Right ventricle myocardium superior (tissue), 1 donor: ENCODE measurements around the gene MMAB. TPM values are rescaled to one million over a fixed set of nuclear protein-coding genes. Genes with fewer than 3 reads are reported as not detected.

Experiments
- ATAC-seq: fragments of 200-7000 bp; cut with Tn5 transposase; one replicate; pipeline ENCODE4 v1.9.1; 2020; ENCODE audit warnings: mild to moderate bottlenecking; ENCODE audit not compliant: poor library complexity
- DNase-seq: peaks from one replicate; pipeline ENCODE4 v3.0.0-alpha.2; 2020
- intact Hi-C: fragments of 100-400 bp; cut with DNase I; formaldehyde crosslinking; loops from one replicate; pipeline ENCODE4 v1.11.2; 2022
- total RNA-seq: library from RNA; stranded (reverse); fragmentation: NEBNext Ultra II Directional; extraction: Animal tissue kit (Norgen Biotek cat#: 25700); gene quantifications from one replicate; pipeline ENCODE4 v1.2.1, GENCODE V29; 2021
- donor health status: DM: no; HTN: yes; CAD: no; lungs with severe emphysema.

The MMAB gene
- total RNA-seq, 1 donor from 2014 or later: 68.1 TPM

DNA sequence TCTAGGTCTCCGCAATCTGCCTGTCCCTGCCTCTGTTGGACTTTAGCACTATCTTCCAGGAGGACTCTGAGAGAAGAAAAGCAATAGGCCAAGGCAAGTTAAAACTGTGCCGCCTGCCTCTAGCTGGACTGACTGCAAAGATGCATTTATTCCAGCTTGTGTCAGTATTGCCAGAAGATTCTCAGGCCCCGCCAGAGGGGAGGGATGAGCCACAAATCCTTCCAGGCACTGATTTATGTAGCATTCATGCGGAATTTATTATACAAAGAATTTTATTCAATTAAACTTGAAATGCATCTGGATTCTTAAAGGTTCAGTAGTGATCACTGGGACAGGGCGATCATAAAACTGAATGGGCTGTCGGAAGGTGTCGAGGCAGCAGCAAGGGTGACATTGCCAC, 19.8 kb downstream of the MMAB start:
- no peak for DNase-seq
- intact Hi-C loops: no loop called here

DNA sequence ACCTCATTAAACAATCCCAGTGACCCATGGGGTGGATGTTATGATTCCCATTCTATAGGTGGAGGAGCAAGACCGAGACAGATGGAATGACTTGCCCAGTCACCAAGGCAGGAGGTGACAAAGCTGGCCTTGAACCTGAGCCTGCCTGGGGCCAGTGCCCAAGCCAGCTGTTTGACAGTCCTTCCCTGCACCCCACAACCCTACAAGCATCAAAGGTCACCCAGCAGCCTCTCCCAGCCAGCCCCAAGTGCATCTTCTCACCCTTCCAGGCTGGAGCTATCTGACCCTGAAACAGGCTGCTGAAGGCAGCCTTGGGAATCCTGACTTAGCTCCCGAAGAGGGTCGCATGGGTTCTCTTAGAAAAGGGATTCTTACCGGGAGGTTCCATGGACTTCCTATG, 20.3 kb downstream of the MMAB start:
- ATAC-seq (no peak), DNase-seq (peak; percentile 4)
- intact Hi-C loops: no loop called here

More for the DNA sequence above, 19.8 kb downstream of the MMAB start:
- ATAC-seq: no peak

DNA sequence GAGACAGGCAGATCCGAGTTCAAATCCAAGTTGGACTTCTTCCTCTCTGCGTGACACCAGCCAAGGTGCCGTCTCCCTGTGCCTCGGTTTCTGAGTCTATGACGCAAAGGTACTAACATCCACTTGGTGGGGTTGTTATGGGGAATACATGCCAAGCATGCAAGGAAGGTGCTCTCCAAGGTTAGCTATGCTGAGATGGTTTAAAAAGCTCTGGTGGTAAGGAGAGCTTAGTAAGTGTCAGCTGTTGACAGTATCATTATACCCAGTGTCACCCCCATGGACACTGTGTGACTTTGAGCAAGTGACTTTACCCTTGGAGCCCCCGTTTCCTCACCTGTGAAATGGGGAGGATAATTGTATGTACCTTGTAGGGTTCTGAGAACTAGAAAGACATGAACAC, 22.2 kb downstream of the MMAB start:
- DNase-seq: no peak
- ATAC-seq: no peak

DNA sequence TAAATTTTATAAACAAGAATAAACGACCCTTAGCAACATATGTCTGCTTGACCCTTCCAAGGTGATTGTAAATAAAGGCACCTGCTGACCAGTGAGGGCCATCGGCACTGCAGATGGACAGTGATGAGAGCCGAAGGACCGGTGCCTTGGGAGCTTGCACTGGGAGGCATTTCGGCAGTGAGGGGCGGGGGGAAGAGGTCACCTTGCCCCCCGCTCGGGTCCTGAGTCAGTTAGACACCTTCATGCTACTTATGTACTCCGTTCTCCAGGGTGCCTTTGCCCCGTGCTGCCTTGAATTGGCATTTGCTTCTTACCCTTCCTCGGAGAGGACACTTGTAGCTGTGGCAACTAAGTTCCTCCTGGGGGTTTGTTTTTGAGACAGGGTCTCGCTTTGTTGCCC, 23.0 kb downstream of the MMAB start:
- no peak for ATAC-seq
- intact Hi-C loops: no loop called here
- DNase-seq: peak; percentile 22

More for the DNA sequence above, 22.2 kb downstream of the MMAB start:
- intact Hi-C loops: no loop called here

DNA sequence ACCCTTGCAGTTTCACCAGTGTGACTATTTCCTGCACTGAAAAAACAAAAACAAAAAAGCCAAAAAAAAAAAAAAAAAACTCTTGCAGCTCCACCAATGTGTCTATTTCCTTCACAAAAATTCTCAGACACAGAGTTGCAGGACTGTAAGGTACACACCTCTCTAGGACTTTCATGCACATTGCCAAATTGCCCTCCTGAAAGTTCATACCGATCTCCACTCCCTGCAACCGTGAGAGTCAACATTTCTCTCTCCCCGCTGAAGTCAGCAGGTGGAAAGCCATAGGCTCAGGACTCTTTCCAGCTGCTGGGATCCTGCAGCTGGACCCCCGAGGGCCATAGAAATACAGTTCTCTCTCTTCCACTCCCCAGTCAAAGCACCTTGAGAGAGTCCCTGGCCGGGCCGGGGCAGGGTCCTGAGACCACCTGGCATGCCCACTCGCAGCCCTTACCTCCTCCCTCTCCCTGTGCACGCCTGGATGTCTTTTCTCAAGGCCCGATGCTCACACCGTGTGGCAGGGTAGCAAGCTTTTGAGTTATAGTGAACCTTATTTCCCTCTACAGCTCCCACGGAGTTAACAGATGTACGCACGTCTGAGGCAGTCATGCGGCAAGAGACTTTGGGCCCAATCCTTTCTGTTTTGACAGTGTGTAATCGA, 23.6 kb downstream of the MMAB start:
- intact Hi-C loops: no loop called here
- ATAC-seq: no peak
- DNase-seq: no peak

DNA sequence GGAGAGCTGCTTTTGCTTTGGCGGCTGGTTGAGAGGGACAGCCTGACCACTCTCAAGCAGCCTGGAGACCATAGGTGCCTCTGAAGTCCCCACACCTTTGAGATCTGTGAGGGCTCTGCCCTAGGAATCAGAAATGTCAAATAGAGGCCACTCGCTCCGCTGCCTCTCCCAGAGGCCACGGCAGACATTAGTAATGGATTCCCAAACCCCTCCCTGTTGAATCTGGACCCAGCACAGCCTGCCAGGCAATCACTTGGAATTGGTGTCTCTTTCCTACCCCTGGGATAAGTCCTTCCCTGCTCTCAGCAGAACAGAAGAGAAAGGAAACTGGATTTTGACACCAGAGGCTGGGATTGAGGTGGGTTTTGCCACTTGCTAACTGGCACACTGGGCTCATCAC, 25.0 kb downstream of the MMAB start:
- intact Hi-C loops: no loop called here
- ATAC-seq (no peak), DNase-seq (no peak)

DNA sequence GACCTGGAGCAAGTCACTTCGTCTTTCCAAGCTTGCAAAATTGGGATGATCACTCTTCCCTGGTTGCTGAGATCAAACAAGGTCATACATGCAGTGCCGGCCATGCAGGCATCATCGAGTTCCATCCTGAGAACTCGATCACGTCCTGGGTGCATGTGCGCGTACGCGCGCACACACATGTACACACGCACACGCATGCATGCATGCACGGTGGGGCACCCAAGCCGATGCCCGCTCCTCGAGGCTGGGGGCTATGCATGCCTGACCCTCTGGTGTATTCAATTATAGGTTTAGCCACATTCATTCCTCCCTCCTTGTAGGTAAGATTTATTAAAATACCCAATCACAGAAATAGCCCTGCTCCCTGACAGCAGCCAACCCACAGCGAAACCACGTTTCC, 26.0 kb downstream of the MMAB start:
- intact Hi-C loops: no loop called here
- DNase-seq: no peak
- ATAC-seq: no peak

DNA sequence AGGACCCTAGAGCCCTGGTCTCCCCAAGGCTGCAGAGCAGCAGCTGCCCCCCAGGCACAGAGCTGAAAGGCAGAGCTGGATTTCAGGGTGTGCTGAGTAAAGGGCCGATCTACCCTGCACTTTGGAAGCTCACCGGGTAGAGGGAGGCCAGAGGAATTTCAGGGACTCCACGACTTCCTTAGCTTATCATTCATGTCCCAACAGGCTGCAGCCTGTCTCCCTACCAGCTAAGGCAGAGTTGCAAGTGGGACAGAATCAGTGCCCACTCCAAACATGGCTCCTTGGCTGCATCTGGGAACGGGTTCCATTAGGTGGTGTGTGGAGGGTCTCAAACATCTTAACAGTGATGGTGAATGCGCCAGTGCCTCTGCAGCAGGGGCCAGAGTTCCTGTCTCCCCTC, 27.5 kb downstream of the MMAB start:
- intact Hi-C loops: no loop called here
- ATAC-seq (no peak), DNase-seq (no peak)

DNA sequence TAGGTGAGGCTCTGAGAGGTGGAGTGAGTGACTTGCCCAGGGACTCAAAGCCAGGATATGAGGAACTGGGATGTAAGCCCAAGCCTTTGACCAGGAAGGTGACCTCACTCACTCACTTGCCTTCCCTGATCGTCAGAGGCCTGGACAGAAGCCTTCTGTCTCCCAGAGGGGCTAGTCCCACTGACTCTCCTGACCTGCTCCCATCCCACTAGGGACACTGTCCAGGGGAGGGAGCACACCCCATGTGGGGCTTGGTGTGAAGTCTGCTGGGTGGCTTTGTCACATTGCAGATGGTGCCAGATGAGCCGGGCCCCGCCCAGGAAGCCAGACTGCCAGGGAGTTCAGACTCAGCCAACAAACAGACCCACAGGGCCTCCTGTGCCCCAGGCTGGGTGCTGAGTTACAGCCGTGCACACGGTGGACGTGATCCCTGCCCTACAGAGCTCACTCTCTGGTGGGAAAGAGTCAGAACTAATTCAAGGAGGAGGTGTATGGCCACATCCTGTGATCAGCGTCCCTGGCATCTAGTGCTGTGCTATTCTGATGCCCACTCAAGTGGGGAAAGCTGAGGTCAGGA, 28.3 kb downstream of the MMAB start:
- DNase-seq: no peak
- ATAC-seq: peak; percentile 67
- intact Hi-C loops: no loop called here

DNA sequence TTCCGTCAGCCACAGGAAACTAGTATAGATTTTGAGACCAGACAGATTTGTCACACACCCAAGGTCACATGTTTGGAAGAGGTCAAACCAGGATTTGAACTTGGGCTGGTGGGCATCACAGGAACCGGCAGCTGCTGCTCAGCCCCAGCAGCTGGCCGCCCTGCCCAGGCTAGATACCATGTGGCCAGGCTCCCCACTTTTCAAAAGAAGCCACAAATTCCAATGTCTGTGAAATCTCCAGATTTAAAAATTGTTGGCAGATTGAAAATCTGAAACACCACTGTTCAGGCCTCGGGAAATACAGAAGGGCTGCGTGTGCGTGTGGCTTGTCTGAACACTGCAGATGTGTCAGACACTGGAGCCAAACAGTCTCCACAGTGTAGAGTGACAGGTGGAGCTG, 30.4 kb downstream of the MMAB start:
- intact Hi-C loops: no loop called here
- ATAC-seq: no peak

DNA sequence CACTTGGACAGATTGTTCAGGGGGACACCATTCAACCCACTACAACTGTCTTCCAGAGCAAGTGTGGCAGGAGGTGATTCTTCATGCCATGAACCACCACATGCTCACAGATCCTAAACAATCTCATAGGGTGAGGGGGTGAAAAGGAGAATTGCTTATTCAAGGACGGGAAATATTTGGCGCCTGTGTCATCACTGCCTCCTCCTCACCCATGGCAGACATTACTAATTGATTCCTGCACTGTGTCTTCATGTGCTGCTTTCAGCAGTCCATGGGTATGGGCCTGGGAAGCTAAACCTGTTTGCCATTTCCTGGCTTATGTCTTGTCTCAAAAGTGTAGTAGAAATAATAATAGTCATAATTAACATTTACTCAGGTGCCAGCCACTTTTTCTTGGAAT, 31.3 kb downstream of the MMAB start:
- DNase-seq: peak; percentile 4
- no peak for ATAC-seq
- intact Hi-C loops: no loop called here

More for the DNA sequence above, 30.4 kb downstream of the MMAB start:
- no peak for DNase-seq

DNA sequence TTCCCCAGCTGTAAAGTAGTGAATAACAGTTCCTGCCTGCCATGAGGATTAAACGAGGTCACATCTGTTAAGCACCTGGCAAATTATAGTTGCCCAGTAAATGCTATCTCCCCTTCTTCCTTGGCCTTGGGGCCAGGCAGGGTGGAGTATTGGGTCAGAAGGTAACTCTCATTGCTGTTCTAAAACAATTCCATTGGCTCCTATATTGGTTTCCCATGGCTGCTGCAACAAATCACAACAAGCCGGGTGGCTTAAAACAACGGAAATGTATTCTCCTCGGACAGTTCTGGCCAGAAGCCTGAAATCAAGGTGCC, 31.9 kb downstream of the MMAB start:
- intact Hi-C loops: no loop called here
- DNase-seq (no peak), ATAC-seq (no peak)

DNA sequence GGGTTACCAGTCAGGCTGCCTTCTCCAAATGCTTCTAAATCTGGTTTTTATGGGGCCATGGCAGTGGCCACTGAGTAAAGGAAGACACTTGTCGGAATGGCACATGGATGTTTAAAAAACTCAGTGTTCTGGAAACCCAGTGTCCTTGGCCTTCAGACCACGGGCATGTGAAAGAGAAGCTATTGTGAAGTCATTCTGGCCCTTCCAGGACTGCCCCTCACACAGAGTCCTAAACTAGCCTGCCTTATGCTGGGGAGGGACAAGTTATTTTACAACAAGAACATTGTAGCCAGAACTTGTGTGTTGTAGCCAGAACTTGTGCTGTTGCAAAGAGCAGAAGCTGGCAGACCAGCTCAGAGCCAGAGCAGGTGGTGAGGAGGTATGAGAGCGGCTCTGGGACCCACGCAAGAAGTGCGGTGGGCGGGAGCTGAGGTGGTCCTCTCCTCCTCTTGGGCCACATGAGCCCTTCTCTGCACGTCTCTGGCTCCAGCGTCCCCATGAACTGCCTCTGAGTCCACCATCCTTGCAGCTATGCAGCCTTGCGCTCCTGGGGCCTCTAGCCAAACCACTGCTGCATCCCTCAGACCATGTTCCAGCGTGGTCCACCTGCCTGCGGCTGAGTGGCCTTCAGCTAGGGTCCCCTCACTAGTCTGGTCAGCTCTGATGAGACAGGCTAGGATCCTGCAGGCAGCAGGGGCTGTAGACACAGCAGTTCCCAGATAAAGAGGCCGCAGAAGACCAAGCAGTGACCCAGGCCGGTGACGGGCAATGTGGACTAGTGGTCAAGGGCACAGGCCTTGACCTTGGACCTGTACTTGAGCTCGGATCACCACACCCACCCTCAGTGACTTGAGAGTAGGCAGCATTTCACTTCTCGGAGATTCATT, 32.5 kb downstream of the MMAB start:
- intact Hi-C loops: no loop called here
- ATAC-seq: no peak
- DNase-seq: peak; percentile 22

DNA sequence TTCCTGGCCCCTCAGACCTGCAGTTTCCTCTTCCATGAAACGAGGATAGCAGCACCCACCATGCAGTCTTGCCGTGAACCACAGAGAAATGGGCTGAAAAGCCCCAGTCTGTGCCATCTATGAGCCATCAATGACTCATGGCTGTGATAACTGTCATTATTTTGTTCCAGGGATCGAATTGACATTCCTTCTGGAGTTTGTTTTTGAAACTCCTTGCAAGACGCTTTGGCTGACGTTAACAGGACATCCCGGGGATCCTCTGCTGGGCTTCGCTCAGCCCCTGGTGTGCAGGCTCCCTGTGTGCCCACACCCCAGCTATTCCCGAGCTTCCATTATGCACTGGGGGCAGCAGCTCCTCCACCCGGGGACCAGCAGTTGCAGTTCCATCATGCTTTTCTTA, 33.8 kb downstream of the MMAB start:
- DNase-seq (no peak), ATAC-seq (no peak)
- intact Hi-C loops: no loop called here

DNA sequence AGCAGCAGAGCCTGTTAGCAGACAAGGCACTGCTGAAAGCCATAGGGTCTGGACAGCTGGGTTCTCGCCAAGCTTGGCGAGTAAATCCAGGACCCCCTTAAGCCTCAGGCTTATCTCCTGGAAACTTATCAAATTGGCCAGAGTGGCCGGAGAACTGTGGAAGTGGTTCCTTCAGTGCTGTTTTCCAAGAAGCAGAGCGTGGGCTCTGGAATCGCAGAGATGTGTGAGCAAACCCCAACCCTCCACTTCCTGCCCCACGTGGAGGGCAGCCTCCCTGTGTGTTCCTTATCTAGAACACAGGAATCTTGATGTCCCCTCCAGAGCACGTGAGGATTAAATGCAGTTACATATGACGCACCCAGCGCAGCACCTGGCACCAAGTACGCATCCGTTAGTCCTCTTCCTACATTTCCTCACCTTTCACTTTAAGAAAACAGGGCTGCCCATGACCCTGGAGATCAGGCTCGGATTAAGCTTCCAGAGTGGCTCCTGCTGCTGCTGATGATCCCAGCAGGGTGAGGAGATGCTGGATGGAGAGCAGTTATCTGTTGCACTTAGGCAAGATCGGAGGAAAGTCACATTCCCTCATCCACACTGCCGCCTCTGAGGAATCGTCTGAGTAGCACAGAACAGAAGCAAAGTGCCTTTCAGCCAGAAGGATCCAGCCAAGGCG, 35.0 kb downstream of the MMAB start:
- intact Hi-C loops: no loop called here
- ATAC-seq: no peak
- DNase-seq: no peak

DNA sequence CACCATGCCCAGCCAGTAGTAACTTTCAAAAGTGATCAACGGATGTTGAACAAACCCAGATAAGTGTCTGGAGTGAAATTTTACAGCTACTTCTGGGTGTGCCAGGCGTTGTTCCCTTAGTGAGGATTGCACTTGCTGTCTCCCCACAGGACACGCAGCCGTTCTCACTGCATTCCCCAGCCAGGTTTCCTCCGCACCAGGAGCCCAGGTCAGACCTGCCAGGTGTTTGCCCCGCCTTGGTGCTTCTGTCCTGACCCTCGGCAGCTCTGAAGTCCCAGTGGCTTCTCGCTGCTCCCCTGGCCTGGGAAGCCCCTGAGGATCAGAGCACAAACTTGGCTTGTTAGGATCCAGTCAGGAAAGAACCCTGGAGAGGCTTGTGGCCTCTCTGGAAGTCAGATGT, 36.2 kb downstream of the MMAB start:
- ATAC-seq (no peak), DNase-seq (no peak)
- intact Hi-C loops: no loop called here

DNA sequence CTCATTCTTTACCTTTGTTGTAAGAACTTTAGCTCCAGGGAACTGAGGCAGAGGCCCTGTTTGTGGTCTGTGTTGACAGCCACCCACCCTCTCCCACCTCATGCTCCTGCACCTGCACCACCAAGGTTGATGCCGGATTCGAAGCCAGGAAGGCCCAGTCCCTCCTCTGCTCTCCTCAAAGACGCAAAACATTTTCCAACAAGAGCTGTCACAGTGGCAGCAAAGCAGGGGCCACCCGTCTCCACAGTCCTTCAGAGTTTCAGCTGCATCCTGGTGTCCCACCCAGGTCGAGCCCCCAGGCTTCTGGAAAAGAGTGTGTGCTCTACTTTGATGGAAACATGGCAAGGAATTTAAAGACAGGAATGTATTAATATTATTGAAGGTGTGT, 37.4 kb downstream of the MMAB start:
- intact Hi-C loops: no loop called here
- ATAC-seq (no peak), DNase-seq (no peak)

DNA sequence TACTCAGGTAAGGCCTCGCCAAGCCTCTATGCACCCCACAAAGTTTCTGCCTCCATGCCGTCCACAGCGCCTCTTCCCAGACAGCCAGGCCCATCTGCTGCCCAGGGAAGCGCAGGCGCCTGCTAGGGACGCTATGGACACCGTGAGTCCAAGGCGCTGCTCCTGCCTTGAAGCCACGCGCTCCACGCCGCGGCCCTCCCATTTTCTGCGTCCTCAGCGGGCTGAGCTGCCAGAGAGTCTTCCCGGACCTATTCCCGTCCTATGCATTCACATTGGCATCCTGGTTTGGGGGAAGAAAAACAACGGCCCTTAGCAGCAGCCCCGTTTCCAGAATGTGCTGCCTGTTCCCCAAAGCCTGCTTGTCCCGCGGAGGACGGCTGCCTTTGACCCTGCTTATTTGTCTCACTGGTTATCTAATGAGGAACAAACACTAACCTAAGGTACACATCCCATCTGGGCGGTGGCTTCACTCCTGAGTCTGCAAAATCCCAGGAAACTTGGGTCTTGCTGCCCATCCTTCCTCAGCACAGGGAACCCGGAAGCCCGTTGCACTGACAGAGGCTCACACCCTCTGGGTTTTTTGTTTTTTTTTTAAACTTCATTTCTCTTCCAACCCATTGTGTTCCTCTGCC, 38.0 kb downstream of the MMAB start:
- DNase-seq: no peak

DNA sequence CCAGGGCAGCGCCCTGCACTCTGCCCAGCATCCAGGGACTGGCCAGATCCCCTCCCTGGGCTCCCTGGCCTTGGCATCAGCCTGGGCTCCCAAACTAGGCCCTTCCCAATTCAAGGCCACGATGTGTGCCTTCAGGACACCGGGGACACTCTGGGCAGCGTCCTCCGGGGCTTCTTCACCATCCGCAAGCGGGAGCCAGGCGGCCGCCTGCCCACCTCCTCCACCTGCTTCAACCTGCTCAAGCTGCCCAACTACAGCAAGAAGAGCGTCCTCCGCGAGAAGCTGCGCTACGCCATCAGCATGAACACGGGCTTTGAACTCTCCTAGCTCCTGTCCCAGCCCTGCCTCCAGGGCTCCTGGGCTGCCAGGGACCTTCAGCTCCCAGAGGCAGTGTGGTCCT, 38.8 kb downstream of the MMAB start:
- intact Hi-C loops: no loop called here
- ATAC-seq: no peak
- no peak for DNase-seq

More for the DNA sequence above, 38.0 kb downstream of the MMAB start:
- intact Hi-C loops: no loop called here
- no peak for ATAC-seq

DNA sequence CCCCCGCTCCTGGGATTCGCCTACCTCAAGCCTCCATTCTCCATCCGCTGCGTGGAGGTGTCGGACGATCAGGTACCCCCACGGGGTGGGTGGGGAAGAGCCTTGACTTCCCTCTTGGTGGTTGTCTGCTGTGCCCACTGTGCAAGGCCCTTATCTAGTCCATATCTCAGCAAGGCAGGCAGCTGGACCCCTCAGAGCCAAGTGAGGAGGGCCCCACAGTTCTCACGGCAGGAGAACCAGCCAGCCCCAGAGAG, 39.9 kb downstream of the MMAB start:
- ATAC-seq: no peak
- DNase-seq: no peak
- intact Hi-C loops: no loop called here
